Calu3 (cell line): ENCODE measurements around the gene POLN. TPM values are rescaled to one million over a fixed set of nuclear protein-coding genes. Genes with fewer than 3 reads are reported as not detected.
"Not testable (repeated sequence)": the region's sequence is repeated elsewhere in the genome, so short reads cannot be mapped to it uniquely, and the experiment has no call there.

Experiments
- BruUV-seq: library from RNA; stranded (reverse); fragments of 400-500 nt; replicated peaks from 2 replicates; lab custom pipeline; 2021; lab: Mats Ljungman, UMichigan
- CTCF ChIA-PET: fragments of 300-600 bp; sonication (Branson Sonifier 250); formaldehyde crosslinking; loops from one replicate; lab custom pipeline; 2022; ENCODE audit warnings: antibody characterized with exemption; lab: Charles Lee
- DNase-seq: peaks from one replicate; pipeline ENCODE4 v3.0.0; 2022
- H3K27ac Mint-ChIP-seq: one replicate; pipeline ENCODE4 v1.8.0; 2022; ENCODE audit warnings: mixed read lengths; ENCODE audit not compliant: unreplicated experiment
- H3K27me3 Mint-ChIP-seq: one replicate; pipeline ENCODE4 v1.8.0; 2022; ENCODE audit warnings: mixed read lengths; ENCODE audit not compliant: unreplicated experiment
- H3K36me3 Mint-ChIP-seq: one replicate; pipeline ENCODE4 v1.8.0; 2022; ENCODE audit warnings: mild to moderate bottlenecking, moderate library complexity, mixed read lengths; ENCODE audit not compliant: insufficient read depth, unreplicated experiment
- H3K4me1 Mint-ChIP-seq: one replicate; pipeline ENCODE4 v1.8.0; 2022; ENCODE audit warnings: mild to moderate bottlenecking, low read depth, mixed read lengths; ENCODE audit not compliant: unreplicated experiment
- H3K4me3 Mint-ChIP-seq: one replicate; pipeline ENCODE4 v1.8.0; 2022; ENCODE audit warnings: mild to moderate bottlenecking, low read depth, moderate library complexity, mixed read lengths; ENCODE audit not compliant: unreplicated experiment
- H3K9me3 Mint-ChIP-seq: one replicate; pipeline ENCODE4 v1.8.0; 2022; ENCODE audit warnings: low read depth, mixed read lengths; ENCODE audit not compliant: unreplicated experiment
- intact Hi-C: fragments of 100-400 bp; cut with micrococcal nuclease; formaldehyde crosslinking; loops from one replicate; pipeline ENCODE4 v1.10.0; 2022; ENCODE audit not compliant: unreplicated experiment
- total RNA-seq: library from RNA; stranded (reverse); gene quantifications from 2 replicates; pipeline ENCODE4 v1.2.3, GENCODE V29; 2022
- TF ChIP-seq, protein P1 (sequence below): fragments of 200-600 bp; IDR thresholded peaks from one replicate; pipeline ENCODE4 v1.8.0; 2022; ENCODE audit warnings: antibody characterized with exemption; ENCODE audit not compliant: unreplicated experiment

POLN gene
- total RNA-seq, 1 experiment from 2014 or later = 4.1 TPM

GRCh38 chr4:2275546-2276251 is 33.8 kb upstream of the POLN start:
- TF ChIP-seq, protein P1, sequence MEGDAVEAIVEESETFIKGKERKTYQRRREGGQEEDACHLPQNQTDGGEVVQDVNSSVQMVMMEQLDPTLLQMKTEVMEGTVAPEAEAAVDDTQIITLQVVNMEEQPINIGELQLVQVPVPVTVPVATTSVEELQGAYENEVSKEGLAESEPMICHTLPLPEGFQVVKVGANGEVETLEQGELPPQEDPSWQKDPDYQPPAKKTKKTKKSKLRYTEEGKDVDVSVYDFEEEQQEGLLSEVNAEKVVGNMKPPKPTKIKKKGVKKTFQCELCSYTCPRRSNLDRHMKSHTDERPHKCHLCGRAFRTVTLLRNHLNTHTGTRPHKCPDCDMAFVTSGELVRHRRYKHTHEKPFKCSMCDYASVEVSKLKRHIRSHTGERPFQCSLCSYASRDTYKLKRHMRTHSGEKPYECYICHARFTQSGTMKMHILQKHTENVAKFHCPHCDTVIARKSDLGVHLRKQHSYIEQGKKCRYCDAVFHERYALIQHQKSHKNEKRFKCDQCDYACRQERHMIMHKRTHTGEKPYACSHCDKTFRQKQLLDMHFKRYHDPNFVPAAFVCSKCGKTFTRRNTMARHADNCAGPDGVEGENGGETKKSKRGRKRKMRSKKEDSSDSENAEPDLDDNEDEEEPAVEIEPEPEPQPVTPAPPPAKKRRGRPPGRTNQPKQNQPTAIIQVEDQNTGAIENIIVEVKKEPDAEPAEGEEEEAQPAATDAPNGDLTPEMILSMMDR = no peak
- CTCF ChIA-PET = no interaction called here
- H3K27ac Mint-ChIP-seq = no peak overlapping the region
- no peaks in the 10 kb centered on the region for H3K4me1 Mint-ChIP-seq
- no peak overlapping the region for H3K4me3 Mint-ChIP-seq
- no peaks in the 10 kb centered on the region for H3K9me3 Mint-ChIP-seq
- no peaks in the 10 kb centered on the region for H3K36me3 Mint-ChIP-seq
- no peak for DNase-seq
- peaks cover 38% of the 10 kb centered on the region for H3K27me3 Mint-ChIP-seq
- intact Hi-C loops = loop anchor here (5.0 kb wide), 1 partner anchor 162 kb away; no protein-coding TSS in a partner anchor
- BruUV-seq = no TSS peak

- H3K36me3 Mint-ChIP-seq, DNase-seq, BruUV-seq, CTCF ChIA-PET, H3K4me1 Mint-ChIP-seq, H3K4me3 Mint-ChIP-seq, H3K27ac Mint-ChIP-seq, H3K9me3 Mint-ChIP-seq: not testable (repeated sequence)
- peaks cover 35% of the 10 kb centered on the region for H3K27me3 Mint-ChIP-seq
- intact Hi-C loops = loop anchor here (5.0 kb wide), 1 partner anchor 162 kb away; no protein-coding TSS in a partner anchor
These were observed 33.1 kb upstream of the POLN start for GRCh38 chr4:2275044-2275397.

DNA sequence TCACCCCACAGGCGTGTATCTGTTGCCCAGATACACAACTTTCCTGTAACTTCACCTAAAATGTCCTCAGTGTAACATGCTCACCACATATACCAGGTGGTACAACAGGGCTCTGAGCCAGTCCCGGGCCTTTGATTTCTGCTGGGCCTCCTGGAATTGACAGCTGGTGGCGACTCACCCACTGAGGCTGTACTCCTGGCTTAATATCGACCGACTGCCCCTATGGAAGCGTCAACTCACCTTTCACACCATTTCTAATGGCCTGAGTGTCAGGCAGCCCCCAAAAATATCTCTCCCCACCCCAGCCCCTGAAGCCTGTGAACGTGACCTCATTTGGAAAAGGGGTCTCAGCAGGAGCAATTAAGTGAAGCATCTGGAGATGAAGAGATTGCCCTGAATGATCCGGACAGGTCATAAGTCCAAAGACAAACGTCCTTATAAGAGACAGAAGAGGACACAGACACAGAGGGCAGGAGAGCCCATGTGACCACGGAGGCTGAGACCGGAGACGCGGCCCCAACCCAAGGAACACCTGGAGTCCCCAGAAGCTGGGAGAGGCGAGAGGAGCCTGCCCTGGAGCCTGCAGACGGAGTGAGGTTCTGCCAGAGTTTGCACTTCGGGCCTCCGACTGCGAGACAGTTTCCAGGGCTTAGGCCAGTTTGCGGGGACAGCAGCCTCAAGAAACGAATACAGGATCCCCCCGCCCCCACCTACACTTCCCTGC is 32.6 kb upstream of the POLN start:
- DNase-seq = no peak
- TF ChIP-seq, protein P1 = no peak
- Mint-ChIP-seq H3K4me1 (no peaks in the 10 kb centered on the region), H3K27me3 (peaks cover 35% of the 10 kb centered on the region), H3K4me3 (no peak overlapping the region), H3K9me3 (no peaks in the 10 kb centered on the region), H3K27ac (no peak overlapping the region), H3K36me3 (no peaks in the 10 kb centered on the region)
- intact Hi-C loops = loop anchor here (5.0 kb wide), 1 partner anchor 163 kb away; no protein-coding TSS in a partner anchor
- CTCF ChIA-PET = no interaction called here
- BruUV-seq = no TSS peak

- DNase-seq = no peak
- H3K4me3 Mint-ChIP-seq = no peak overlapping the region
- TF ChIP-seq, protein P1 = no peak
- no peak overlapping the region for H3K27ac Mint-ChIP-seq
- no peaks in the 10 kb centered on the region for H3K9me3 Mint-ChIP-seq
- no peaks in the 10 kb centered on the region for H3K36me3 Mint-ChIP-seq
- CTCF ChIA-PET = no interaction called here
- intact Hi-C loops = no loop called here
- H3K4me1 Mint-ChIP-seq = no peaks in the 10 kb centered on the region
- H3K27me3 Mint-ChIP-seq = peaks cover 35% of the 10 kb centered on the region
- BruUV-seq = no TSS peak
These were observed 31.9 kb upstream of the POLN start for GRCh38 chr4:2273657-2274319.
